D721Med (cell line): ENCODE data around the gene COL24A1.

Source experiments
- DNase-seq: peaks from one replicate; pipeline ENCODE4 v3.0.0; 2011; ENCODE audit warnings: low spot score; ENCODE audit not compliant: insufficient read length
- FAIRE-seq: peaks from 2 replicates; lab custom pipeline; 2011; peaks lifted over from hg19 to GRCh38; lab: Jason Lieb, UNC
- TF ChIP-seq, protein P1 (sequence below): IDR thresholded peaks from 2 replicates; pipeline ENCODE4 v1.5.1; 2012; ENCODE audit warnings: mild to moderate bottlenecking, control low read depth; ENCODE audit not compliant: insufficient read depth; ENCODE audit errors: missing control alignments

Gene COL24A1

DNA sequence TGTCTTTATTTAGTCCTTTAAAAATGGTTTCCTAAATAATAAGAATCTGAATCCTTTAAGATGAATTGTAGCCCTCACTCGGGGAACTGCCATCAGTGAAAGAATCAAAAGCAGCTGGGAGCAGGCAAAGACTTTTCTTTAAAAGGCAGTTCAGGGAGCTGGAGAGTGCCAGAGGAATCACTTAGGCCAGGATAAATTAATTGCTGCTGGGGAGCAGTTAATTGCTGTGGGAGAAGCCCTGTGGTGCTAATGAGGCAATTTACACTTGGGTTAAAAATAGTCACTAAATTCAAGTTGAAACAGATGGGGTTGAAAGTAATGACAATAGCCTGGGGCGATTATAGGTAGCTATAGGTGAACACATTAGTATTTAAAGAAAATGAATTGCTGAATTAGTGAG lies 38.7 kb upstream of the COL24A1 start:
- TF ChIP-seq, protein P1, sequence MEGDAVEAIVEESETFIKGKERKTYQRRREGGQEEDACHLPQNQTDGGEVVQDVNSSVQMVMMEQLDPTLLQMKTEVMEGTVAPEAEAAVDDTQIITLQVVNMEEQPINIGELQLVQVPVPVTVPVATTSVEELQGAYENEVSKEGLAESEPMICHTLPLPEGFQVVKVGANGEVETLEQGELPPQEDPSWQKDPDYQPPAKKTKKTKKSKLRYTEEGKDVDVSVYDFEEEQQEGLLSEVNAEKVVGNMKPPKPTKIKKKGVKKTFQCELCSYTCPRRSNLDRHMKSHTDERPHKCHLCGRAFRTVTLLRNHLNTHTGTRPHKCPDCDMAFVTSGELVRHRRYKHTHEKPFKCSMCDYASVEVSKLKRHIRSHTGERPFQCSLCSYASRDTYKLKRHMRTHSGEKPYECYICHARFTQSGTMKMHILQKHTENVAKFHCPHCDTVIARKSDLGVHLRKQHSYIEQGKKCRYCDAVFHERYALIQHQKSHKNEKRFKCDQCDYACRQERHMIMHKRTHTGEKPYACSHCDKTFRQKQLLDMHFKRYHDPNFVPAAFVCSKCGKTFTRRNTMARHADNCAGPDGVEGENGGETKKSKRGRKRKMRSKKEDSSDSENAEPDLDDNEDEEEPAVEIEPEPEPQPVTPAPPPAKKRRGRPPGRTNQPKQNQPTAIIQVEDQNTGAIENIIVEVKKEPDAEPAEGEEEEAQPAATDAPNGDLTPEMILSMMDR, result no peak
- DNase-seq, result no peak

GRCh38 chr1:86194491-86195034 lies 38.0 kb upstream of the COL24A1 start:
- DNase-seq (no peak), FAIRE-seq (no peak)
- TF ChIP-seq, protein P1, result no peak

More for the DNA sequence above, 38.7 kb upstream of the COL24A1 start:
- no peak for FAIRE-seq

- DNase-seq (no peak), FAIRE-seq (no peak)
- TF ChIP-seq, protein P1, result no peak
Observed at GRCh38 chr1:86192417-86192816, 35.8 kb upstream of the COL24A1 start.

DNA sequence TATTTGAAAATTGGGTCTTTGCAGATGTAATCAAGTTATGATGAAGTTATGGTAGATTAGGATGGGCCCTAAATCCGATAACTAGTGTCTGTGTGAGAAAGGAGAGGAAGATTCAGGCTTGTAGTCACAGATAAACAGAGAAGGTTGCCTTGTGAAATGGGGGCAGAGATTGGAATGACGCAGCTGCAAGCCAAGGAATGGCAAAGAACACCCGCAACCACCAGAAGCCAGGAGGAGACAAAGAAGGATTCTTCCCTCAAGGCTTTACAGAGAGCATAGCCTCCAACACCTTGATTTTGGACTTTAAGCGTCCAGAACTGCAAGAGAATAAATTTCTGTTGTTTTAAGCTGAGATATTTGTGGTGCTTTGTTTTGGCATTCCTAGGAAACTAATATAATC lies 35.4 kb upstream of the COL24A1 start:
- FAIRE-seq (no peak), DNase-seq (no peak)
- TF ChIP-seq, protein P1, result no peak

DNA sequence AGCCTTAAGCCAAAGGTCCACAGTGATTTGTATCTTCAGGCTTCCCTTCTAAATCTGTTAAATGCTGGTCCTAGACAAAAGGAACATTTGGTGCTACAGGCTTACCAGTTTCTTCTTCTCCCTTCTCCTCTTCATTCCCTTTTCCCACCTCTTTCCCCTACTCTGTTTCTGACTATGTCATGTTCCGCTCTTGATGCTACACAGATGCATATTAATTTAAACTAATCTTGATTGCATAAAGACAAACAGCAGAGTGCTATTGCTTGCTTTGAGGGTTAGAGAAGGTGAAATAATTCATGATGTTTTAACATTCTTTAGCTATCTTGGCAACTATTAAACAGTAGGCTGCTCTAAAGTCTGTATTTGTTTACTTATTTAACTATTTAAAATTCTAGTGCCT lies 34.3 kb upstream of the COL24A1 start:
- DNase-seq, result no peak
- no peak for FAIRE-seq
- TF ChIP-seq, protein P1, result no peak

GRCh38 chr1:86184426-86184825 lies 27.9 kb upstream of the COL24A1 start:
- DNase-seq (no peak), FAIRE-seq (no peak)
- TF ChIP-seq, protein P1, result no peak

DNA sequence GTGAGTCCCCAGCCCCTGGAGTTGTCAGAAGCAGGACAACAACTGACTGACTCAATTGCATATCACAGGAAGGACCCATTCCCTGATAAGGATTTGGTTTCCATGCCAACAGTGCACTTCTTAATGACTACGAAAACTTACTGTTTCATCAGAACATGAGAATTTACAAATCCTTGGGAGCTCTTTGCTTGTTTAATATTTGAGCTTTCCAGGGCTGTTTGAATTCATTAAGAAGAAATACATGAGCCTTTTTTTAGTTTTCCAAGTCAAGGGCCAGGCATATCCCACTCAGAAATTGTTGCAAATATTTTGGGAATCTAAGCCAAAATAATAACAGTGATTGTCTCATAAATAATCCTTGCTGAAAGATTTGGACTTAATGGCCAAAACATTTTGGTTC lies 27.2 kb upstream of the COL24A1 start:
- TF ChIP-seq, protein P1, result no peak
- DNase-seq (no peak), FAIRE-seq (no peak)
